Brain pericyte (primary cell): ENCODE data around the gene METTL26.
A peak's percentile ranks its signal among the peaks of the same experiment; 100 is the strongest.

Source experiments
- DNase-seq: peaks from one replicate; pipeline ENCODE4 v3.0.0-alpha.2; 2012; ENCODE audit warnings: low read depth, low spot score

METTL26 gene

GRCh38 chr16:595942-596735, 40.0 kb downstream of the METTL26 start:
- no peak for DNase-seq

GRCh38 chr16:595094-595528, 41.0 kb downstream of the METTL26 start:
- DNase-seq, result no peak

GRCh38 chr16:593807-594206, 42.3 kb downstream of the METTL26 start:
- DNase-seq, result no peak

- no peak for DNase-seq
Observed at GRCh38 chr16:593406-593805, 42.7 kb downstream of the METTL26 start.

GRCh38 chr16:592518-593306, 43.4 kb downstream of the METTL26 start:
- DNase-seq, result peak; percentile 44

GRCh38 chr16:591892-592517, 44.1 kb downstream of the METTL26 start:
- DNase-seq, result no peak

- DNase-seq, result no peak
Observed at GRCh38 chr16:591231-591630, 44.9 kb downstream of the METTL26 start.

- no peak for DNase-seq
Observed at GRCh38 chr16:590815-591200, 45.3 kb downstream of the METTL26 start.

GRCh38 chr16:590188-590814, 45.8 kb downstream of the METTL26 start:
- no peak for DNase-seq

- DNase-seq, result peak; percentile 95
Observed at GRCh38 chr16:589658-590187, 46.4 kb downstream of the METTL26 start, which contains the start of gene RAB40C. TSS of gene RAB40C (plus strand) at chr16:590066. CDS start at chr16:590292, 226 bp downstream.

- DNase-seq, result peak; percentile 88
Observed at GRCh38 chr16:588889-589657, 47.0 kb downstream of the METTL26 start.

- DNase-seq, result no peak
Observed at GRCh38 chr16:588639-588888, 47.5 kb downstream of the METTL26 start.

GRCh38 chr16:586645-587590, 49.2 kb downstream of the METTL26 start:
- DNase-seq, result no peak

- DNase-seq, result no peak
Observed at GRCh38 chr16:586047-586644, 50.0 kb downstream of the METTL26 start.

GRCh38 chr16:585351-585750, 50.8 kb downstream of the METTL26 start:
- no peak for DNase-seq
